ENCODE results near the gene OBSL1.

DNA sequence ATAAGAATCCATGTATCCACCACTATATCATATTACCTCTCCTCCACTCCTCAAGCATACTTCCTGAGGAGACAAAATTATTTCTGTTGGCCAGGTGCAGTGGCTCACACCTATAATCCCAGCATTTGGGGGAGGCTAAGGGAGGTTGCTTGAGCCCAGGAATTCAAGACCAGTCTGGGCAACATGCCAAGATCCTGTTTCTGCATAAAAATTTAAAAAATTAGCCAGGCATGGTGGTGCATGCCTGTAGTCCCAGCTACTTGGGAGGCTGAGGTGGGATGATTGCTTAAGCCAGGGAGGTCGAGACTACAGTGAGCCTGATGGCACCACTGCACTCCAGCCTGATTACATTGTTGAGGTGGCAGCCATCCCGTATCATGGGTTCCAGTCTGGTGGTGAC lies 10.0 kb upstream of the OBSL1 start:
- TF ChIP-seq POLR2AphosphoS5 (IDR thresholded peaks at IDR 0.05; ENCODE audit: borderline replicate concordance, low read depth, low read length) (no peak), EZH2 (IDR thresholded peaks at IDR 0.05) (no peak), FOXP2 (optimal IDR thresholded peaks at IDR 0.05; ENCODE audit: control extremely low read depth, extremely low read length, insufficient read depth) (no peak)

Measured in SK-N-MC (cell line).